OCI-LY1 (cell line): ENCODE data around the gene IGF2BP2.

ENCODE experiments used
- H2AFZ ChIP-seq: fragments of 200-600 bp; sonication (generic), shearing (Covaris generic); 2 replicates; pipeline ENCODE4 v1.6.0; 2014; ENCODE audit warnings: antibody characterized with exemption, mild to moderate bottlenecking, low read length
- H3F3A ChIP-seq: fragments of 200-600 bp; sonication (generic), shearing (Covaris generic); 2 replicates; pipeline ENCODE4 v1.6.0; 2014; ENCODE audit warnings: mild to moderate bottlenecking, antibody characterized with exemption, low read length, moderate library complexity; ENCODE audit not compliant: insufficient read depth
- H3K27ac ChIP-seq: fragments of 200-600 bp; sonication (generic); 2 replicates; pipeline ENCODE4 v1.5.1; 2014; ENCODE audit warnings: low read length, mixed run types, mild to moderate bottlenecking, low read depth; ENCODE audit not compliant: poor library complexity, severe bottlenecking
- H3K27me3 ChIP-seq: fragments of 200-600 bp; sonication (generic); 2 replicates; pipeline ENCODE4 v1.6.0; 2014; ENCODE audit warnings: antibody characterized with exemption, mild to moderate bottlenecking, low read length, moderate library complexity; ENCODE audit not compliant: insufficient read depth
- H3K36me3 ChIP-seq: fragments of 200-600 bp; sonication (generic); 2 replicates; pipeline ENCODE4 v1.6.1; 2014; ENCODE audit warnings: mild to moderate bottlenecking, antibody characterized with exemption, low read length, moderate library complexity, mixed read lengths; ENCODE audit not compliant: insufficient read depth
- H3K4me1 ChIP-seq: fragments of 200-600 bp; sonication (generic); 2 replicates; pipeline ENCODE4 v1.5.1; 2014; ENCODE audit warnings: mild to moderate bottlenecking, low read length, moderate library complexity; ENCODE audit not compliant: insufficient read depth, severe bottlenecking
- H3K4me2 ChIP-seq: fragments of 200-600 bp; sonication (generic), shearing (Covaris generic); 2 replicates; pipeline ENCODE4 v1.6.1; 2014; ENCODE audit warnings: low read length
- H3K4me3 ChIP-seq: fragments of 200-600 bp; sonication (generic); 2 replicates; pipeline ENCODE4 v1.5.1; 2014; ENCODE audit warnings: low read length, low read depth, mild to moderate bottlenecking, mixed read lengths; ENCODE audit not compliant: poor library complexity, severe bottlenecking
- H3K79me2 ChIP-seq: fragments of 200-600 bp; shearing (Covaris generic); 2 replicates; pipeline ENCODE4 v1.6.1; 2016; ENCODE audit warnings: mixed run types, low read length, mixed read lengths; ENCODE audit not compliant: insufficient read depth
- H3K9ac ChIP-seq: fragments of 200-600 bp; sonication (generic), shearing (Covaris generic); 2 replicates; pipeline ENCODE4 v1.6.1; 2014; ENCODE audit warnings: mild to moderate bottlenecking, low read length, mixed read lengths
- H3K9me2 ChIP-seq: fragments of 200-600 bp; sonication (generic), shearing (Covaris generic); 2 replicates; pipeline ENCODE4 v1.6.1; 2014; ENCODE audit warnings: low read depth, mild to moderate bottlenecking, low read length, mixed read lengths
- H3K9me3 ChIP-seq: fragments of 200-600 bp; shearing (Covaris generic); 2 replicates; pipeline ENCODE4 v1.6.1; 2014; ENCODE audit warnings: low read length, mixed read lengths
- H4K20me1 ChIP-seq: fragments of 200-600 bp; sonication (generic), shearing (Covaris generic); 2 replicates; pipeline ENCODE4 v1.6.0; 2016; ENCODE audit warnings: mild to moderate bottlenecking, low read length; ENCODE audit not compliant: insufficient read depth
- EZH2 ChIP-seq: fragments of 200-600 bp; sonication (generic), shearing (Covaris generic); IDR thresholded peaks from 2 replicates; pipeline ENCODE4 v1.8.0; 2017; ENCODE audit warnings: borderline replicate concordance, mixed run types, mild to moderate bottlenecking, antibody characterized with exemption, low read length, moderate library complexity, mixed read lengths
- TF ChIP-seq, protein P1 (sequence below): fragments of 200-600 bp; sonication (generic), shearing (Covaris generic); IDR thresholded peaks from 2 replicates; pipeline ENCODE4 v1.5.1; 2017; ENCODE audit warnings: mild to moderate bottlenecking, antibody characterized with exemption, low read length, moderate library complexity, mixed read lengths

The IGF2BP2 gene

DNA sequence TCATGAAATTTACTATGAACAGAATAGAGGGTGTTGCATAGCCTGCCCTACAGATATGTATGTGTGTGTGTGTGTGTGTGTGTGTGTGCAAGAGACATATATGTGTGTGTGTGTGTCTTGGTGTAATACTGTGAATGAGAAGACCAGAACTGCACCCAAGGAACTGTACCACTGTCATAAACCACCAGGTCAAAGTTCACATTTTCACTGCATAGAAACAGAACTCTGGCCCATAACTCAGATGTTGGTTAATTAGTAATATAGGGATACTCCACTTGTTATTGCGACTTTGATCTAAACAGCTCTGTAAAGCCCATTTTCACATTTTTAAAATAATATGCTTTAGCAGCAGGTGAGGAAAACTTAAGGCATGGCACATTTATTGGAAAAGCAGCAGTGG lies 111.8 kb downstream of the IGF2BP2 start:
- Histone ChIP-seq H3K4me2 (no peak overlapping the region), H3K27me3 (peaks cover 12% of the 10 kb centered on the region; the same call in 1 of the 2 replicates), H3K4me1 (no peaks in the 10 kb centered on the region), H3K9me3 (no peaks in the 10 kb centered on the region), H3K79me2 (no peaks in the 10 kb centered on the region), H4K20me1 (no peaks in the 10 kb centered on the region), H3F3A (no peaks in the 10 kb centered on the region), H3K9ac (no peak overlapping the region), H3K4me3 (no peak overlapping the region), H3K36me3 (no peaks in the 10 kb centered on the region), H2AFZ (no peak overlapping the region), H3K9me2 (no peaks in the 10 kb centered on the region), H3K27ac (no peak overlapping the region)
- TF ChIP-seq EZH2 = no peak
- TF ChIP-seq, protein P1, sequence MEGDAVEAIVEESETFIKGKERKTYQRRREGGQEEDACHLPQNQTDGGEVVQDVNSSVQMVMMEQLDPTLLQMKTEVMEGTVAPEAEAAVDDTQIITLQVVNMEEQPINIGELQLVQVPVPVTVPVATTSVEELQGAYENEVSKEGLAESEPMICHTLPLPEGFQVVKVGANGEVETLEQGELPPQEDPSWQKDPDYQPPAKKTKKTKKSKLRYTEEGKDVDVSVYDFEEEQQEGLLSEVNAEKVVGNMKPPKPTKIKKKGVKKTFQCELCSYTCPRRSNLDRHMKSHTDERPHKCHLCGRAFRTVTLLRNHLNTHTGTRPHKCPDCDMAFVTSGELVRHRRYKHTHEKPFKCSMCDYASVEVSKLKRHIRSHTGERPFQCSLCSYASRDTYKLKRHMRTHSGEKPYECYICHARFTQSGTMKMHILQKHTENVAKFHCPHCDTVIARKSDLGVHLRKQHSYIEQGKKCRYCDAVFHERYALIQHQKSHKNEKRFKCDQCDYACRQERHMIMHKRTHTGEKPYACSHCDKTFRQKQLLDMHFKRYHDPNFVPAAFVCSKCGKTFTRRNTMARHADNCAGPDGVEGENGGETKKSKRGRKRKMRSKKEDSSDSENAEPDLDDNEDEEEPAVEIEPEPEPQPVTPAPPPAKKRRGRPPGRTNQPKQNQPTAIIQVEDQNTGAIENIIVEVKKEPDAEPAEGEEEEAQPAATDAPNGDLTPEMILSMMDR = no peak

DNA sequence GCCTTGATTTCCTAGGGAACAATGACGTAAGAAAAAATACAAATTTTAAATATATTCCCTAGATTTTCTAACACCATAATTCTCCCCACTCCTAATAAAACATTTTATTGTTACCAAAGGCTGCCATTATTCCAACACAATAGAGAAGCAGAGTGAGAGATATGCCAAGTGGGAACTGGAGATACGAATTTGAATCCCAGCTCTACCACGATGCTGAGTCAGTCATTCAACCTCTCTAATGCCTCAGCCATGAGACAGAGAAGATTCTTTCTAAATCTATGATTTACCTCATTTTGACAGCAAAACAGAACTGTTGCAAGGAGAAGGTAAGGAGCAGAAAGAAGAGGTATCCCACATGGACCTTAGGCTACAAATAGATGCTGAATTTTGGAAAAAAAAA lies 112.5 kb downstream of the IGF2BP2 start:
- H3K9me3 ChIP-seq = no peaks in the 10 kb centered on the region
- no peaks in the 10 kb centered on the region for H3K36me3 ChIP-seq
- no peaks in the 10 kb centered on the region for H4K20me1 ChIP-seq
- H3K4me1 ChIP-seq = no peaks in the 10 kb centered on the region
- no peaks in the 10 kb centered on the region for H3K9me2 ChIP-seq
- no peaks in the 10 kb centered on the region for H3F3A ChIP-seq
- no peak overlapping the region for H3K4me2 ChIP-seq
- H3K27ac ChIP-seq = no peak overlapping the region
- H3K9ac ChIP-seq = no peak overlapping the region
- TF ChIP-seq EZH2 = no peak
- TF ChIP-seq, protein P1 = no peak
- H3K27me3 ChIP-seq = peaks cover 12% of the 10 kb centered on the region; the same call in 1 of the 2 replicates
- H3K4me3 ChIP-seq = no peak overlapping the region
- no peaks in the 10 kb centered on the region for H3K79me2 ChIP-seq
- no peak overlapping the region for H2AFZ ChIP-seq

DNA sequence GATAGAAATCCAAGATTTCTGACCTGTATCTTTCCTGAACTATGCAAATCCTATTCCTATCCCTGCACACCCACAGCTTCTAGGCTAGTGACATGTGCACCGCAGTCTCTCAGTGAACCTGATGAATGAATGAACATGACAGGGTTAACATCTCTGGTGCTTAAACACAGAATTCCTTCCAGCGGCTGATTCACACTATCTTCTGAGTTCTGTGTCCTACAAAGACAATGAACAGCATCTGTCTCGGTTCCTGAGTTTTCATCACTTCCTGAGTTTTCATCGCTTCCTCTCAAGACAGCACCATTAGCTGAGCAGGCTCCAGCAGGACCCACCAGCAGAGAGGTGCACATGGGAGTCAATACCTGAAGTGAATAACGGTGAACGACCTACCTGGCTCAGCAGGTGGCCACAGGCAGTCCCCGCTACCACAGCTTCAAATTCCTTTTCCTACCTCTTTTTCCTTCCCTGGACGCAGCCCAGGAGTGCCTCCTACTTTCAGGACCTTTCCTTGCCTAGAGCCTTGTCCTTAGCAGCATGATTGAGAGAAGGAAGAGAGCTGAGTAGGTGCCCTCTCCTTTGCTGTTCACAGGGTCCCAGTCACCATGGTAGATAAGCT lies 113.5 kb downstream of the IGF2BP2 start:
- Histone ChIP-seq H3K9me2 (no peaks in the 10 kb centered on the region), H3K9me3 (no peaks in the 10 kb centered on the region), H3K4me3 (no peak overlapping the region), H3K27me3 (peaks cover 12% of the 10 kb centered on the region; the same call in 1 of the 2 replicates), H3K4me1 (no peaks in the 10 kb centered on the region), H4K20me1 (no peaks in the 10 kb centered on the region), H3K9ac (no peak overlapping the region), H3K27ac (no peak overlapping the region), H3K36me3 (no peaks in the 10 kb centered on the region), H3F3A (no peaks in the 10 kb centered on the region), H3K4me2 (no peak overlapping the region), H2AFZ (no peak overlapping the region), H3K79me2 (no peaks in the 10 kb centered on the region)
- TF ChIP-seq EZH2 = no peak
- TF ChIP-seq, protein P1 = no peak
